Measurements from ENCODE around the gene LYRM1.
A peak's percentile ranks its signal among the peaks of the same experiment; 100 is the strongest.

Gene LYRM1

GRCh38 chr16:20871941-20872815 lies 28.4 kb upstream of the LYRM1 start:
- no peak for DNase-seq (ENCODE audit: low read depth)
- no peak overlapping the region for H3K4me3 ChIP-seq (ENCODE audit: low read depth, low read length)
- TF ChIP-seq CTCF (conservative IDR thresholded peaks at IDR 0.05; ENCODE audit: low read depth, low read length), result no peak

DNA sequence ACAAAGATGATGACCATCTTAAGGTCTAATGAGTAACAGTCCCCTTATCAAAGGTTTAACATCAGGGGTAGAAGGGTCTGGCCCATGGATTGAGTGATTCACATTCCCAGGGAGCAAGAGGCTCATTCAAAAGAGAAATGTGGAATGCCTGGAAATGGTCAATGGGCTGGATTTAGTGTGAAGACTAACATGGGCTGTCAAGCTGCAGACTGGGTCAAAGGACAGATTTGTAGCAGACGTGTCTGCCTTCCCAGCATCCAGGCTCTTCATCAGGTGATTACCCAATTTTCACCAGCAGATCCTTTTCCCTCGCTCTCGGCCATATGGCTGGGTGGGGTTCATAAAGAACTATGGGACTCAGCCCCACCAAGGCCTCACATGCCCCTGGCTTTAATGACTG lies 27.2 kb upstream of the LYRM1 start:
- TF ChIP-seq CTCF (conservative IDR thresholded peaks at IDR 0.05; ENCODE audit: low read depth, low read length), result no peak
- no peak overlapping the region for H3K4me3 ChIP-seq (ENCODE audit: low read depth, low read length)
- no peak for DNase-seq (ENCODE audit: low read depth)

- H3K4me3 ChIP-seq (ENCODE audit: low read depth, low read length), result no peak overlapping the region
Measured at GRCh38 chr16:20874088-20874581, 26.4 kb upstream of the LYRM1 start.

DNA sequence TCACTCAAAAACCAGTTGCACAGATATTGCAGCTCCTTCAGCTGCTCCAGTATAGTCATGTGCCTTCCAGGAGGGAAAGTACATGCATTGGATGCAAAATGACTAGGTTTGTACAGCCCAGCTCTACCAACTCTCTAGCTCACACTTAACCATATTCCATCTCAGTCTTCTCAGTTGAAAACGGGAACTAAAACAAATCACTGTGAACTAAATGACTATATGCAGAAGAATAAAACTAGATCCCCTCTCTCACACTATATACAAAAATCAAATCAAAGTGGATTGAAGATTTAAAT lies 25.3 kb upstream of the LYRM1 start:
- DNase-seq (ENCODE audit: low read depth), result no peak
- H3K4me3 ChIP-seq (ENCODE audit: low read depth, low read length), result no peak overlapping the region
- no peak for TF ChIP-seq CTCF (conservative IDR thresholded peaks at IDR 0.05; ENCODE audit: low read depth, low read length)

More at GRCh38 chr16:20874088-20874581, 26.4 kb upstream of the LYRM1 start:
- peak; percentile 47 for DNase-seq (ENCODE audit: low read depth)
- TF ChIP-seq CTCF (conservative IDR thresholded peaks at IDR 0.05; ENCODE audit: low read depth, low read length), result no peak

DNA sequence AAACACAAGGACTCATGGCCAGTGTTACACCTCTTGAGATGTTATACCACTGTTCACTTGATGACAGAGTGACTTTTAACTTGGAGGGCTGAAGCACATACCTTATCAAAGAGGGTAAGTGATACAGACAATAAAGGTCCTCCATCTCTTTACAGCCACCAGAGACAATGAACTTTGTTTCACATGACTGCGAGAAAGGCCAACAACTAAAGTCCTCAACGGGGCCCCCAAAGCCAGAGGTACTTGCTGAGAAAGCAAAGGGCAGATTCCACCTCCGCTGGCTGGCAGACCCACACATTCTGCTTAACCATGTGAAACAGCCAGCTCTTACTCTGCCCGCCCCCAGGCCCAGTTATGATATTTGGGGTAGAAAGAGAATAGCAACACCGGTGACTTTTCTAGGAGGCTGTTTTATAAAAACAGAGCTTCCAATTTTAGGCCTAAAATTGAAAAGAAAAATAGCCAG lies 21.9 kb upstream of the LYRM1 start:
- TF ChIP-seq CTCF (conservative IDR thresholded peaks at IDR 0.05; ENCODE audit: low read depth, low read length), result no peak
- H3K4me3 ChIP-seq (ENCODE audit: low read depth, low read length), result no peak overlapping the region
- DNase-seq (ENCODE audit: low read depth), result no peak

- H3K4me3 ChIP-seq (ENCODE audit: low read depth, low read length), result no peak overlapping the region
- DNase-seq (ENCODE audit: low read depth), result peak; percentile 70
- TF ChIP-seq CTCF (conservative IDR thresholded peaks at IDR 0.05; ENCODE audit: low read depth, low read length), result no peak
Measured at GRCh38 chr16:20879175-20880040, 21.2 kb upstream of the LYRM1 start.
